HG03342 (cell line): Measurements from ENCODE around the gene BRF1.

Experiments
- ATAC-seq: cut with Tn5 transposase; IDR thresholded peaks from one replicate; pipeline ENCODE4 v1.9.1; 2021; ENCODE audit warnings: mild to moderate bottlenecking, moderate library complexity; ENCODE audit not compliant: unreplicated experiment

Gene BRF1

GRCh38 chr14:105161309-105161708 is 139.5 kb downstream of the BRF1 start:
- ATAC-seq, result no peak

GRCh38 chr14:105160776-105161175 is 140.0 kb downstream of the BRF1 start:
- no peak for ATAC-seq

GRCh38 chr14:105159344-105159743 is 141.5 kb downstream of the BRF1 start:
- ATAC-seq, result no peak
